Stimulated activated CD8-positive, alpha-beta memory T cell treated with anti-CD3 and anti-CD28 coated beads, Interleukin-7, amount 100 ng/mL, for 1 hour (primary cell): Measurements from ENCODE around the gene TNRC6B.
"Not testable (repeated sequence)": the region's sequence is repeated elsewhere in the genome, so short reads cannot be mapped to it uniquely, and the experiment has no call there.

Experiments used
- DNase-seq, 2 donors: peaks; one replicate each; pipeline ENCODE4 v3.0.0-alpha.2; 2020; ENCODE audit warnings: low read depth in 2 of 2

The TNRC6B gene

GRCh38 chr22:40181323-40181722 lies 3.6 kb downstream of the TNRC6B start:
- DNase-seq, result no peak

- DNase-seq, result no peak
Measured at GRCh38 chr22:40182231-40182835, 4.6 kb downstream of the TNRC6B start.

- no peak for DNase-seq
Measured at GRCh38 chr22:40183029-40183581, 5.4 kb downstream of the TNRC6B start.

- DNase-seq, result not testable (repeated sequence)
Measured at GRCh38 chr22:40183603-40184002, 5.9 kb downstream of the TNRC6B start.

- DNase-seq, result no peak
Measured at GRCh38 chr22:40187389-40187788, 9.7 kb downstream of the TNRC6B start.

GRCh38 chr22:40189997-40190396 lies 12.3 kb downstream of the TNRC6B start:
- DNase-seq, result no peak

GRCh38 chr22:40190501-40190900 lies 12.8 kb downstream of the TNRC6B start:
- no peak for DNase-seq

- DNase-seq, result no peak
Measured at GRCh38 chr22:40193429-40194421, 16.0 kb downstream of the TNRC6B start.

GRCh38 chr22:40194656-40195055 lies 16.9 kb downstream of the TNRC6B start:
- DNase-seq, result no peak

- no peak for DNase-seq
Measured at GRCh38 chr22:40196628-40197360, 19.1 kb downstream of the TNRC6B start.

- DNase-seq, result not testable (repeated sequence)
Measured at GRCh38 chr22:40197421-40197820, 19.7 kb downstream of the TNRC6B start.

- DNase-seq, result no peak
Measured at GRCh38 chr22:40198733-40199132, 21.0 kb downstream of the TNRC6B start.

GRCh38 chr22:40199223-40199622 lies 21.5 kb downstream of the TNRC6B start:
- no peak for DNase-seq

GRCh38 chr22:40199852-40200251 lies 22.1 kb downstream of the TNRC6B start:
- no peak for DNase-seq

GRCh38 chr22:40200795-40201530 lies 23.2 kb downstream of the TNRC6B start:
- no peak for DNase-seq

- DNase-seq, result no peak
Measured at GRCh38 chr22:40202225-40202944, 24.7 kb downstream of the TNRC6B start.

- DNase-seq, result no peak
Measured at GRCh38 chr22:40203572-40203971, 25.8 kb downstream of the TNRC6B start.

GRCh38 chr22:40204321-40205116 lies 26.8 kb downstream of the TNRC6B start:
- DNase-seq, result no peak

- no peak for DNase-seq
Measured at GRCh38 chr22:40206561-40206960, 28.8 kb downstream of the TNRC6B start.

GRCh38 chr22:40210818-40211217 lies 33.1 kb downstream of the TNRC6B start:
- no peak for DNase-seq
